Colonic mucosa (tissue), 4 donors: Measurements from ENCODE around the gene HIGD1A. TPM values are rescaled to one million over a fixed set of nuclear protein-coding genes. Genes with fewer than 3 reads are reported as not detected.

Experiments used
- DNase-seq: peaks from one replicate; pipeline ENCODE4 v3.0.0-alpha.2; 2020
- H3K27ac ChIP-seq: fragments of 200-600 bp; one replicate; pipeline ENCODE4 v1.8.0; 2021
- H3K27me3 ChIP-seq: fragments of 200-600 bp; one replicate; pipeline ENCODE4 v1.8.0; 2021
- H3K36me3 ChIP-seq: fragments of 200-600 bp; one replicate; pipeline ENCODE4 v1.8.0; 2021
- H3K4me1 ChIP-seq: fragments of 200-600 bp; one replicate; pipeline ENCODE4 v1.8.0; 2021; ENCODE audit warnings: mild to moderate bottlenecking
- H3K4me3 ChIP-seq: fragments of 200-600 bp; one replicate; pipeline ENCODE4 v1.8.0; 2021
- H3K9ac ChIP-seq, 2 donors: one replicate each; pipeline ENCODE4 v1.7.0; 2013; ENCODE audit warnings: control low read depth in 2 of 2, low read depth in 2 of 2, low read length in 2 of 2
- H3K9me3 ChIP-seq: fragments of 200-600 bp; one replicate; pipeline ENCODE4 v1.8.0; 2021
- intact Hi-C: fragments of 100-400 bp; cut with DNase I; formaldehyde crosslinking; loops from one replicate; pipeline ENCODE4 v1.14.1; 2022
- total RNA-seq, 2 donors: library from RNA; stranded (reverse); fragmentation: NEBNext Ultra II Directional in 1 of 2; extraction: Animal tissue kit (Norgen Biotek cat#: 25700) in 1 of 2; gene quantifications; one replicate each; pipeline ENCODE4 v1.2.1, GENCODE V29; 2021
- TF ChIP-seq, protein P1 (sequence below): fragments of 200-600 bp; IDR thresholded peaks from one replicate; pipeline ENCODE4 v1.8.0; 2022; ENCODE audit warnings: antibody characterized with exemption, mild to moderate bottlenecking
- donor health status: healthy.
- donor health status: DM: no; HTN: no; CAD: no.
- donor health status: DM: no; HTN: no; CAD: no.

Gene HIGD1A
- total RNA-seq, 2 donors from 2014 or later = 224 to 360 TPM

DNA sequence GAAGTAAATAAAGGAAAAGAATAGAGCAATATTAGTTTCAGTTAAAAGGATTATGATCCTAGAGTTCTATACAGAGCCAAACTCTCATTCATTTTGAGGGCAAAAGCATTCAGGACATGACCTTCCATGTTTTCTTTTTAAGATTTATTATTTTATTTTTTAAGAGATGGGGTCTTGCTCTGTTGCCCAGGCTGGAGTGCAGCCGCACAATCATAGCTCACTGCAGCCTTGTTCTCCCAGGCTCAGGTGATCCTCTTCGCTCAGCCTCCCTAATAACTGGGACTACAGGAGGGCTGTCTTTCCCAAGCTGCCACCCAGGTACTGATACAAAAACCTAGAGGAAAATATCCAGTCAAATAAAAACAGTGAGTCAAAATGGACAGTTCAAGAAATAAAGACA lies 17.7 kb downstream of the HIGD1A start:
- Histone ChIP-seq H3K4me3 (no peak overlapping the region), H3K27me3 (no peaks in the 10 kb centered on the region), H3K27ac (no peak overlapping the region), H3K9me3 (no peaks in the 10 kb centered on the region), H3K36me3 (no peaks in the 10 kb centered on the region), H3K4me1 (no peaks in the 10 kb centered on the region), H3K9ac (no peak overlapping the region)
- intact Hi-C loops = no loop called here
- TF ChIP-seq, protein P1, sequence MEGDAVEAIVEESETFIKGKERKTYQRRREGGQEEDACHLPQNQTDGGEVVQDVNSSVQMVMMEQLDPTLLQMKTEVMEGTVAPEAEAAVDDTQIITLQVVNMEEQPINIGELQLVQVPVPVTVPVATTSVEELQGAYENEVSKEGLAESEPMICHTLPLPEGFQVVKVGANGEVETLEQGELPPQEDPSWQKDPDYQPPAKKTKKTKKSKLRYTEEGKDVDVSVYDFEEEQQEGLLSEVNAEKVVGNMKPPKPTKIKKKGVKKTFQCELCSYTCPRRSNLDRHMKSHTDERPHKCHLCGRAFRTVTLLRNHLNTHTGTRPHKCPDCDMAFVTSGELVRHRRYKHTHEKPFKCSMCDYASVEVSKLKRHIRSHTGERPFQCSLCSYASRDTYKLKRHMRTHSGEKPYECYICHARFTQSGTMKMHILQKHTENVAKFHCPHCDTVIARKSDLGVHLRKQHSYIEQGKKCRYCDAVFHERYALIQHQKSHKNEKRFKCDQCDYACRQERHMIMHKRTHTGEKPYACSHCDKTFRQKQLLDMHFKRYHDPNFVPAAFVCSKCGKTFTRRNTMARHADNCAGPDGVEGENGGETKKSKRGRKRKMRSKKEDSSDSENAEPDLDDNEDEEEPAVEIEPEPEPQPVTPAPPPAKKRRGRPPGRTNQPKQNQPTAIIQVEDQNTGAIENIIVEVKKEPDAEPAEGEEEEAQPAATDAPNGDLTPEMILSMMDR = no peak
- no peak for DNase-seq

DNA sequence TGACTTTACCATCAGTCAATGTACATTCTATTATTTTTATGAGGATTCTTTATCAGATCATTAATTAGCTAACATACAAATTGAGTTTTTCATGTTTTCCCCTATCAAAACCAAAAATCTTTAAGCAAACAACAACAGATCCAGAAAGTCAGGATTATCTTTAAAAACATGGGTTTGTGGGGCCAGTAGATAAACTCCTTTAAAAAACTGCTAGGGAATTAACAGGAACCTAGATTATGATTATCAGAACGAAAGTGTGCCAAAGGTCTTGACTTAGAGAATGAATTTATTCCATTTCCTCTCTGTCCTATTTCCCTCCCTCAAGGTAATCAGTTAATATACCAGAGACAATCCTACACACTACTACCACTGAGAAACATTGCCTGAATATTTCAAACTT lies 18.1 kb downstream of the HIGD1A start:
- no peak overlapping the region for H3K27ac ChIP-seq
- TF ChIP-seq, protein P1 = no peak
- no peaks in the 10 kb centered on the region for H3K4me1 ChIP-seq
- intact Hi-C loops = no loop called here
- no peak for DNase-seq
- H3K27me3 ChIP-seq = no peaks in the 10 kb centered on the region
- no peak overlapping the region for H3K9ac ChIP-seq
- H3K36me3 ChIP-seq = no peaks in the 10 kb centered on the region
- H3K9me3 ChIP-seq = no peaks in the 10 kb centered on the region
- H3K4me3 ChIP-seq = no peak overlapping the region

DNA sequence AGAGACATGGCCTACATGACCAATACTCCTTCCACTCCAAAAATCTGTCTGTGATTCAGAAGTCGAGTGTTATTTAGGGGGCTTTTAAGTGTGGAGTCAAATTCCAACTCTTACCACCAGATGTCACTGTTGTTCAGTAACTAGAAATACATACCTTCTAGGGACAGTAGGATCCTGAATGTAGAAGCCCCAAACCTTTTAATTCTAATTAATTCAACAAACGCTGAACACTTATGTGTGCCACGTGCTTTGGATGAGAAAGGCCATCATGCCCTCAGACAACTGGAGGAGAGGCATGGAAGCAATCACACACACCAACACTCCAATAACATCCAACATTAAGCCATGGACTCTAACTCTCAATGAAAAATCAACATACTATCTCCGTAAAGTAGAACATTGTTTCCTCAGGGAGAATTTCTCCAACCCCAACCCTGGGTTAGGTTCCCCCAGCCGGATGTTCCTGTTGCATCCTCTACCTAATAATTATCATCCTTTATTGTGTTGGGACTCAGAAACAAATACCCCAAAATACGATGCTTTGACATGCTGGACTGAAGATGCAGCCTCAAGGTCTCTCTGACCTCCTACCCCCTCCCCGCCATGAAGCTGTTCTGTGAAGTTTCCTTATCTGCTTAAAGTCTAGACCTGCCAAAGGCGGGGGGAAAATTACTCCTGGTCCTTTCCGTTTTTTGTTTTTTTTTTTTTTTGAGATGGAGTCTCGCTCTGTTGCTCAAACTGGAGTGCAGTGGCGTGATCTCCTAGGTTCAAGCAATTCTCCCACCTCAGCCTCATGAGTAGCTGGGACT lies 23.2 kb downstream of the HIGD1A start:
- peak; percentile 52 for DNase-seq
- TF ChIP-seq, protein P1 = peak; percentile 77
- Histone ChIP-seq H3K9me3 (no peaks in the 10 kb centered on the region), H3K9ac (no peak overlapping the region), H3K36me3 (no peaks in the 10 kb centered on the region), H3K27ac (no peak overlapping the region), H3K27me3 (no peaks in the 10 kb centered on the region), H3K4me1 (no peaks in the 10 kb centered on the region), H3K4me3 (no peak overlapping the region)
- intact Hi-C loops = loop anchor here (5.0 kb wide), 2 partner anchors 56 to 101 kb away; no protein-coding TSS in a partner anchor

DNA sequence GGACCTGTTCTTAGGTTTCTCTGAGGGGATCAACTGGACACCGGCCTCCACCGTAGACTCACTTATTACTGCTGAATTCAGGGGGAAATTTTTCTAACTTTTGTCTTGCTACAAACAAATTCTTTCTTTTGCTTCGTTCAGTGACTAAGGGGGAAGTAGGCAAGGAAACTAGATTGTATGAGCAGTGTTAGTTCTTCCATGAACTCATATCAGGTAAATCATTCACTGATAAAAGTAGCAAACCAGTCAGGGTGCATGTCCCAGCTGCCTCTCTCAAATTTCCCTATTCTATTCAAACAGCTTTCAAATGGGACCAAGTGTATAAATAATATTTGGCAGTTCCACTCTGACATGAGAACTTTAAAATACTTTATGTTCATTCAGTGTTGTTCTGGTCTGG lies 23.9 kb downstream of the HIGD1A start:
- no peaks in the 10 kb centered on the region for H3K4me1 ChIP-seq
- intact Hi-C loops = loop anchor here (5.0 kb wide), 2 partner anchors 57 to 102 kb away; no protein-coding TSS in a partner anchor
- H3K36me3 ChIP-seq = no peaks in the 10 kb centered on the region
- no peaks in the 10 kb centered on the region for H3K27me3 ChIP-seq
- no peaks in the 10 kb centered on the region for H3K9me3 ChIP-seq
- H3K9ac ChIP-seq = no peak overlapping the region
- no peak for DNase-seq
- H3K27ac ChIP-seq = no peak overlapping the region
- no peak overlapping the region for H3K4me3 ChIP-seq
- TF ChIP-seq, protein P1 = no peak

DNA sequence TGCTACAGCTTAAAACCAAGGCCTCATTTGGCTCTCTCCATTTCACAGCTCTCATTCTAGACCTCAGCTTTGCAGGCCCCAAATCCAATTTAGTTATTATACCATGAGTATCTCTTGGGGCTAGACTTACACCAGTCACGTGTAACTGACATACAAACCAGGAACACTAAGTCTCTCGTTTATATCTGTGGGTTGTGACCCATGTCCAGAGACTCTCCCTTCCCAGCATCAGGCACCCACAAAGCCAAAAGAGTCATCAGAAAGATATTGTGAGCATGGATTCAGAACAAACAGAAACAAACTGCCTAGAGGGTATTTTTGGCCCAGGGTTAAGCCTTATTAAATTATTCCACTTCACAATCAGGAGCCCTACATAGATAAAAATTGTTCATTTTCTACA lies 25.6 kb downstream of the HIGD1A start:
- H3K4me3 ChIP-seq = no peak overlapping the region
- no peak overlapping the region for H3K9ac ChIP-seq
- H3K4me1 ChIP-seq = no peaks in the 10 kb centered on the region
- no peaks in the 10 kb centered on the region for H3K9me3 ChIP-seq
- H3K36me3 ChIP-seq = no peaks in the 10 kb centered on the region
- H3K27ac ChIP-seq = no peak overlapping the region
- TF ChIP-seq, protein P1 = no peak
- no peaks in the 10 kb centered on the region for H3K27me3 ChIP-seq
- no peak for DNase-seq
- intact Hi-C loops = no loop called here
